HuH-7.5 (cell line): ENCODE data around the gene NME3.
"Not testable (repeated sequence)": the region's sequence is repeated elsewhere in the genome, so short reads cannot be mapped to it uniquely, and the experiment has no call there.

Source experiments
- DNase-seq: peaks from one replicate; pipeline ENCODE4 v3.0.0; 2011; ENCODE audit warnings: low spot score

The NME3 gene

DNA sequence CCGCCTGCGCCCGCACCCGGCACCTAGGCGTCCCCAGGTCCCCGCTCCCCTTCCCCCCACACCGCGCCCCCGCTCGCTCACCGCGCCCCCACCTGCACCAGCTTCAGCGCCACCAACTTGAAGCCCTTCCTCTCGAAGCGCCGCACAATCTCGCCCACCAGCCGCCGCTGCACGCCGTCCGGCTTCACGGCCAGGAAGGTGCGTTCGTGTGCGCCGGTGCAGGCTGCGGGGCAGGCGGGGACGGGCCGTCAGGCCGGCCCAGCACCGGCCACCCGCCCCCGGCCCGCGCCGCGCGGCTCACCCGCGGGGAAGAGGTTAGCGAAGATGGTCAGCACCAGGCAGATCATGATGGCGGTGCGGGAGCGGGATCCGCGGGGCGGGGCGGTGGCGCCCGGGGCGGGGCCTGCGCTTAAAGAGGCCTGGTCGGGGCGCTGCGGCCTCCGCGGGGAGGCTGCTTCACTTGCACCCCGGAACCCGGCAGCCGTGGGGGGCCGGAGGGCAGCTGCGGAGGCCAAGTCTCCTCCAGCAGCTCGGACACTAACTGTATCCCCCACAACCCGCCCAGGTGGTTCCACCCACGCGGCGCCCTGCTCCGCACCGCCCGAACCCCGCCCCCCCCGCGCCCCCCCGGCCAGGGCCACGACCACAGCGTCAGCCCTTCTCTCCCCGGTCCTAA, at the start of gene NME3:
TSS of gene NME3 (minus strand) at position 356 of the 676 bp plus-strand sequence. CDS start at position 347, 9 bp downstream.
- peak; percentile 83 for DNase-seq

DNA sequence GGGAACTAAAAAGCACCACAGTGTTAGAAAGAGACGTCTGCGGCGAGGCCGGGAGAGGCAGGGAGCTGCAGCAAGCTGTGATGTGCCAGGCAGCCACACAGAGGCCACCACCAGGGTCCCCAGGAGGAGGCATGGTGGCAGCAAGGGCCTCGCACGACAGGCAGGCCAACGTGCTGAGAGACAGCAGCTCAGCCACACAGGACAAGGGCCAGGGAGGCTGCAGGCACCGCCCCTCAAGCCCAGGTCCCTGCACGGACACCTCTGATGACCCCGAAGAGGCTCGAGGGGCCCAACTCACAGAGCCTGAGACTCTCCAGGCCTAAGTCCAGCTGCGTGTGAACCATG, 49.6 kb upstream of the NME3 start:
- no peak for DNase-seq

DNA sequence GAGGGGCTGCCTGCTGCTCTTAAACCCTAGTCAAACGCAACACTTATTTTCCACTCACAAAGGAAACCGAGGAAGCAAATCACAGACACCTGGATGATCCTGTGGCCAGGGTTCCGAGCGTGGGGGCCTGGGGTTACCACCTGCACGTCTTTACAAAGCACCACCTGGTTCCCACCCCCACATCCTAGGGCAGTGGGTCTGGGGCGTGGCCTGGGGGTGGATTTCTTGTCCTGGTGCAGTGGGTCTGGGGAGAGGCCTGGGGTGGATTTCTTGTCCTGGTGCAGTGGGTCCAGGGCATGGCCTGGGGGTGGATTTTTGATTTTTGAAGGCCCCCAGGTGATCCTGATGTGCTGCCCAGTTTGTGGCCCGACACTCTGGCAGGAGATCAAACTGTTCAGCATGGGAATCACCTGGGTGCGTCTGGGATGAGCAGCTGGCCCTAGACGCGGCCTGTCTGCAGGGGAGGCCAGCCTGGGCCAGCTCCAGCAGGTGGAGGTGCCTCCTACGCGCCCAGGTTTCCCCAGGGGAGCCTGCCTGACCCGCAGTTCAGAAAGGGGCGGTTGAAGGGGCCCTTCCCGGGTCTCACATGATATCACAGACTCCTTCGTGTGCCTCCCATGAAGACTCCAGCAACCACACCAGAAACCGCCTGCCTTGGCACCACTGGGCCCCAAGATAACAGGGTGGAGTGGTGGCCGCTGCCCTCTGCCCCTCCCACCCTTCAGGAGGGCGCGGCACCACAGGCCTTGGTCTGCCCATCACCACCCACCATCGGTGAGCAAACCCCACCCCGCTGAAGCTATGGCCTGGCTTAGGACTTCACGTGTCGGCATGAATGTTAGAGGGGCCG, 49.0 kb upstream of the NME3 start:
- DNase-seq: no peak

DNA sequence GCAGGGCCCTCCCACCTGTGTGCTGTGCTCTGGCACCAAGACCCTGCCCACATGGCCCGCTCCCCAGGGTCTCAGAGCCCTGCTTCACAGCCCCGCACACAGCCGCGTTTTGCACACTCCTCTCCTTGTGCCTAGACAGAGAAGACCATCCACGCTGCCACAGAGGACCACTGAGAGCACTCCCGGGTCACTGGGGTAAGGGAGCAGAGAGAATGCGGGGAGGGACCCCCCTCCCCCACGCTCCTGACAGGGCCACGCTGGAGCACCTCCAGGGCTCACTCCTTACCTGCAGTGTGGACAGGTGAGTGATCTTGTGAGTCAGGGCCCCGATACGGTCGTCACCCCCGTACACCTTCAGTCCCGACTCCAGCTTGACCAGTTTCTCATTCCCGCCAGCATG, 48.3 kb upstream of the NME3 start:
- DNase-seq: no peak

DNA sequence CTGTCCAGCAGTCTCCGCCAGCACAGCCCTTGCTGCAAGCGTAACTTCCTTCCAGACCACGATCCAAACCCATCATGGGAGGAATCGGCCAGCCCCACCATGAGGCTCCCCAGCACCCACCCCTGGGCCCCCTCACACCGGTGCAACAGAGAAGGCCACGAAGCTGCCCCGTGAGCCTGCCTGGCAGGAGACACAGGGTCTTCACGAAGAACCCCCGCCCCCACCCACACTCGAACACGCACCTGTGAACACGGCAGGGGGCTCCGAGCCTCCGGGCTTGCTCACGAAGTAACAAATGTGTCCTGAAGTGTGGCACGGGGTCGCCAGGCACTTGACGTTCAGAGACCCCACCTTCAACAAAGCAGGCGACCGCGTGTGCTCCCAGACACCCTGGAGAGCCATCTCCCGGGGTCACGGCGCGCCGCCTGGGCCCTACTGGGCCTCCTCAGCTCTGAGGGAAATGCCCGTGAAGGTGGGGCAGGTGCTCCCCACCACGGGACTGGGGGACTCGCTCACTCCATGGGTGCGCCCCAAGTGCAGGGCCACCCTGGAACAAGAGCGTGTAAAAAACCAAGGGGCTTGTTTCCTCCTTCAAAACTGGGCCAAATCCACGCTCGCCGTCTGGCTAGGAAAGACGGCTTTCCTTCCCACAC, 47.7 kb upstream of the NME3 start:
- DNase-seq: no peak

DNA sequence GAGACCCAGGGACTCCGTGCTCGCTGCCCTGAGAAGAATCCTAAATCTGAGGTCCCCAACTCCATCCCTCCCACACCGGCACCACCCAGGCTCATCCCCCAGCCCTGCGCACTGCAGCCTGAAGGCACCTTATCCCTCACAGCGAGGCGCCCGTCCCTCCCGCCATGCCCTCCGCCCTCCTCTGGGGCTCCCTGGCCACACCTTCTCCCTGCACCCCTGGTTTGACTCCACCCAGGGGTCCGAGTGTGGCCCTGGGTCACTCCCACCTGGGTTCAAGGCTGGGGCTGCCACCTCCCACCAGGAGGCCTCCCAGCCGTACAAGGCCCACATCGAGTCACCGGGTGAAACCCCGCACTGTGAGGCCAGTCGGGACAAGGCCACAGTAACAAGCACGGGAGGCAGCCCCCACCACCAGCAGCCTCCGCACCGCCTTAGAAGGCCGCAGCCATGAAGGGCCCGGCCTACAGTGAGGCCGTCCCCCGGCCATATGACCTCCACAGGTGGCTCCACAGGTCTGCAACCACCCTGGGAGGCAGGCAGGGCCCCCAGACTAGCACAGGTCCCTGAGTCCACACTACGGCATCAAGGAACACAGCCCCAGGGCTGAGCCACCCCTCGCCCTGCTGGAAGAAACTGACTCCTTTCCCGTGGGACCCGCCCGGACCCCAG, 47.0 kb upstream of the NME3 start:
- DNase-seq: no peak

DNA sequence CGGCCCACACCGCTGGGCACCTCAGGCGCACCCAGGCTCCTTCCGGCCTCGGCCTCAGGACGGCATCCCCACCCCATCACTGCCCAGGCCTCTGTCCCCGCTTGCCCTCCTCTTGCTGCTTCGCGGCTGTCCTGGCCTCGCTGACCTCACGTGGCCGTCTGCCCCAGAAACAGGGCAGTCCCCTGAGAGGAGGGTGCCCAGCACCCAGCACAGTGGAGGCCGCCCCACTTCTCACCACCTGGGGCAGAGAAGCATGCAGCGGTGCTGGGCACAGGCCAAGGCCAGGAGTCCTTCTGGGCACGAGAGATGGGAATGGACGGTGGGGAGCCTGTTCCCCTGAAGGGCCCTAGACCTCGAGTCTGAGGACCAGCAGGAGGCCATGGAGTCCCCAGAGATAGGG, 46.4 kb upstream of the NME3 start:
- no peak for DNase-seq

DNA sequence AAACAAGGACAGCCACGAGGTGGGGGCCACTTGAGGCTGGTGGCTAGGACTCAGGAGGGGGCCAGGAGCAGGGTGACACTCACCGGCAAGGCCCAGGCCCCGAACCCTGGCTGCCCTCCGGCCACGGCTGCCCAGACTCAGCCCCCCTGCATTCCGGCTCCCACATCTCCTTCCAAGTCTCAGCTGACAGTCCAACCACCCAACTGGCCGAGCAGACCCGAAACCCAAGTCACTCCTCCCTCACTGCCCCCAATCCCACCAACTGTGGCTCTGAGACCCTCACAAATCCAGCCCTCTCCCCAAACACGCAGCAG, 45.9 kb upstream of the NME3 start:
- no peak for DNase-seq

DNA sequence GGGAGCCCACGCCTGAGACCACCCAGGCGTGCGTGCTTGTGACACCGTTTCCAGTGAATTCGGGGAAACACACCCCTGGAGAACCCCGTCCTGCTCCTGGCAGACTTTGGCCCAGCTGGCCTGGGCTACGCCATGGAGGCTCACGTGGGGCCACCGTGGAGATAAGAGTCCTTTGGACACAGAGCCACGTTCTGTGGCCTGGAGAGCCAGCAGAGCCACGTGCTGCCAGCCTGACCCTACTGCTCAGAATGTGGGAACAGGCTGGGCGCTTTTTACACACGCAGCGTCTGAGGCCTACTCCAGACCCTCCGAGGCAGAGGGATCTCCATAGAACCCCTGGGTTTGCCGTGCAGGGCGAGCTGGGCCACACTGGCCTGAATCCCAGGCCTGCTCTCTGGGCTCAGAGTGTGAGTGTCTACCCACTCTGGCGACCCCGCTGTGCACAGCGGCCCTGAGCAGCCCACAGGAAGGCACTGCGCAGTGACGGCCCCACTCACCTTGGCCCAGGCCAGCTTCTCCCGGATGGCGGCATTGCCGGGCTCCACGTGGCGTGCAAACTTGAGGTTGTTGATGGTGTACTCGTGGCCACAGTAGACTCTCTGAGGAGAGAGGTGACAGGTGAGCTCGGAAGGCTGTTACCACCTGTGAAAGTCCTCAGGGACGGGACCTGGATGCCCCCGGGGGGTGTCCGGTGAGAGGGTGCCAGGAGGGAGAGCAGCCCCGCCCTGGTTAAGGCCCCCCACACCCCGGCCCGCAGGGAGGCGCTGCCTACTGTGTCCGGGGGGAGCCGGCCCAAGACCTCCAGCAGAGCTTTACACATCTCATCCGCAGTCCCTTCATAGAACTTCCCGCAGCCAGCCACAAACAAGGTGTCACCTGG, 45.3 kb upstream of the NME3 start:
- no peak for DNase-seq

DNA sequence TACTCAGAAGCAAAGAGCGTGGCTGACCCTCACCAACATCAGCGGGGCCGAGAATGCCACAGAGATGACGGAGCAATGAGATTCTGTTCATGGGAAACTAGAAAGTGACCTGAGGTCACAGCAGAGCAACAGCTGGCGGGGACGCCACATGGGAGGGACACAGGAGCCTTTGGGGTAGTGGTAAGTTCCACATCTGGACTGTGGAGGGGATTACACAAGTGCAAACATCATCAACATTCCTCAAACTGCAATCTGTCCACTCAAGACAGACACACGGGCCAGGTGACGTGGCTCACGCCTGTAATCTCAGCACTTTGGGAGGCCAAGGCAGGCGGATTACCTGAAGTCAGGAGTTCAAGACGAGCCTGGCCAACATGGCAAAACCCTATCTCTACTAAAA, 44.1 kb upstream of the NME3 start:
- DNase-seq: no peak

DNA sequence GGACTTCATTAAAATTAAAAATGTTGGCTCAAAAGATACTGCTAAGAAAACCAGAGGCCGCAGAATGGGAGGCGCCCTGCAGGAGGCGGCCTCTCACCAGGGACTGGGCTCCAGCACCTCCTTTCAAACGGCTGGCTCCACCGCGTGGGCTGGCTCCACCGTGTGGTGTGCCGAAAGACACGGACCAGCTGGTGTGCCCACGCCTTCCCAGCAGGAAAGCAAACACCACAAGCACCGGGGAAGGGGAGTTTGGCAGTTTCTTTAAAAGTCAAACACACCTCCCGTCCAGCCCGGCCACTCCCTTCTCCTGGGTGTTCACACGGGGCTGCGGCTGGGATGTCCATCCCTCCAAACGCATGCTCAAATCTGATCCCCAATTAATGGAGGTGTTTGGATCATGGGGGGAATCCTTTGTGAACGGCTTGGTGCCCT, 41.4 kb upstream of the NME3 start:
- peak; percentile 63 for DNase-seq

DNA sequence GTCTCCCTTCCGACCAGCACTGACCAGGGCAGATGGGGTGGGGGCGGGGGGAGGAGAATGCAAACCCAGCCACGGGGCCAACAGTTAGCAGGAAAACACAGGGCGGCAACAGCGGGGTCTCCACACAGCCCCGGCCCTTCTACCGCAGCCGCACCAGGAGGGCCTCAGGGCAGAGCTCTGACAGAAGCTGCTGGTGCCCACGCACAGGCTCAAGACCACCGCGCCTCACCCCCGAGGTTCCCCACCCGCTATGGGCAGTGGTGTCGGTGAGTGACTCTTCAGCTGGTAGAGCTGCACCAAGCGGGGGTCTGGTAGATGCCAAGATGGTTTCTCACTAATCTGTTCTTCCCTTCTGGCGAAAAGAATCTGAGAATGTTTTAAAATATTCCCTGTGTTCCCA, 39.2 kb upstream of the NME3 start:
- no peak for DNase-seq

DNA sequence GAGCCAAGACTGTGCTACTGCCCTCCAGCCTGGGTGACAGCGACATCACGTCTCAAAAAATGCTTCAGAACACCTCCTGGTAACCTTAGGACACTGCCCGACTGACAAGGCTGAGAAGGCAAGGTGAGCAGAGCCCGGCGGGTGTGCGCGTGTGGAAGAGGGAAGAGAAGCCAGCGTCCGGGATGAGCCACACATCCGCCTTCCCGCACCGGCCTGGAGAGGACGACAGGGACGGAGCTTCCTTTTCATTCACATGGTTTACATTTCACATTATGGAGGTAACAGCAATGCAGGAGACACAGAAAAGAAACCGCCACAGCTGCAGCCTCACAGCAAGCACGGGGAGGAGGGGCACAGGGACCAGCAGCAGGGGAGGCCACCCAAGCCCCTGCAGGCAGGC, 38.8 kb upstream of the NME3 start:
- DNase-seq: no peak

DNA sequence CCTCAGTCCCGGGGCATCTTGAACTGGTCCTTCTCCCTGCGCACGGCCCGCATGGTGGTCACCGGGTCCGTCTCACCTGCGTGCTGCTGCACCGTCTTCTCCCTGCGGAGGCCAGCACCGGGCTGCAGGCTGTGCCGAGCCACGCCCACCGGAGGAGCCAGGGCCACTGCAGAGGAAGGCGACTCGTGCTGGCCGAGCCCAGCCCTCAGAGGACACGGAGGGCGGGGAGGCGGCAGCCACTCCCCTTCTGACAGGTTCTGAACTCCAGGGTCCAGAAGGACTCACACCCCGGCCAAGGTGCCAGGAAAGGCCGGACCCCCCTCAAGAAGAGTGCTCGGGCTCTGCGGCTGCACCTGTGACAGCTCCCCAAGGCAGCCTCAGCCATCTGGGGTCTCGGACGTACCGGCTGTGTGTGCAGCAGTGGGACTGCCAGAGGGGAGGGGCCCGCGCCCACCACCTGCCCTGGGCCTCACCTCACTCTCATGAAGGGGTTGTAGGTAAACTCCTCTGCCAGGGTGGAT, 38.0 kb upstream of the NME3 start:
- no peak for DNase-seq

DNA sequence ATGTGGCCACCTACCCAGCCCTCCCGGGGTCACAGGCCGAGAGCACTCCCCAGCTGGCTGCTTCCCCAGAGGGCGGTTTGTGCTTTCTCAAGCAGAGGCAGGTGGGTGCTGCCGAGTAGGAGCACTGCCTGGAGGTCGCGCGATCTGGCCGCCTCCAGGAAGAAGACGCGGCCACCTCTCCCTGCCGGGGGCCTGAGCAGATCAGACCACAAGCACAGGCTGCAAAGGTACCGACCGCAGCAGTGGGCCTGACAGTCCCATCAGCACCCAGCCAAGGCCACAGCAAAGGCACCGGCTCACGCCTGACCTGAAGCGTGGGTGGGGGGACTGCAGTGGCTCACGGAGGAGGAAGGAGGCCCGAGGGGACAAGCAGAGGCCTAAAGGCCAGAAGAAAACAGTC, 37.3 kb upstream of the NME3 start:
- DNase-seq: no peak

DNA sequence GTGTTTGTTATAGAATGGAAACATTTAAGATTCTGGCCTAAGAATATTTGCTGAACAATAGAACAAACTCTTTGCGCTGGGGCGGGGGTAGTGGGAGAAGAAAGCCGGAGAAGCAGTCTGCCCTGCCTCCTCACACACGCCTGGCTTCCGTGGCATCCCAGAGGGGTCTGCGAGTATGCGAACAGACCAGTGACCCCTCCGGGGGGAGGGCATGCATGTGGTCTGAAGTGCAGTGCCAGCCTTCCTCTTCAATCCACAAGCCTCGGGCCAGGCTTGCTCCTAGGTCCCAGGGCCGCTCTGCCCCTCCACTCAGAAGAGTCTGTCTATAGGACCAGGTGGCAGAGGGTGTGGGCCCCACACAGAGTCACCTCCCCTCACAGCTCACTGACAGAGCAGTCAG, 36.3 kb upstream of the NME3 start:
- no peak for DNase-seq

DNA sequence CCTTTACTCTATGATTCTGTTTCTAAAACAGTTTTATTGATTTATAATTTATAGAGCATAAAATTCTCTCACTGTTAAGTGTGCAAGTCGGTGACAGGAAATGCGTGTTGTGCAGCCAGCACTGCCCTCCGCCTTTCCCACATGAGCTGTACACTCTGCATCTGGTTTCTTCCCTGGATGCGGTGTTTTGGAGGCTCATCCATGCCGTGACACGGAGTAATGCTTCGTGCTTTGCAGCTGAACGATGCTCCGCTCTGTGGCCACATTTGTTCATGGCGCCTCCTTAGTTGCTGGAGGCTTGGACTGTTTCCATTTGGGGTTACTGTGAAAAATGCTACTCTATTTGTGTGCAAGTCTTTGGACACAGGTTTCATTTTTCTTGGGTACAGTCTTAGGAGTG, 29.4 kb upstream of the NME3 start:
- DNase-seq: no peak

DNA sequence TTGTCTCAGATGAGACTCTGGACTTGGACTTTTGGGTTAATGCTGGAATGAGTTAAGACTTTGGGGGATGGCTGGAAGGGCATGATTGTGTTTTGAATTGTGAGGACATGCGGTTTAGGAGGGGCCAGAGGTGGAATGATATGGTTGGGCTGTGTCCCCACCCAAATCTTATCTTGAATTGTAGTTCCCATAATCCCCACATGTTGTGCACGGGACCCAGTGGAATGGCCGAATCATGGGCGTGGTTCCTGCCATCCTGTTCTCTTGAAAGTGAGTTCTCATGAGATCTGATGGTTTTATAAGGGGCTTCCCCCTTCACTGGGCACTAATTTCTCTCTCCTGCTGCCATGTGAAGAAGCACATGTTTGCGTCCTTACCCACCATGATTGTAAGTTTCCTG, 27.9 kb upstream of the NME3 start:
- not testable (repeated sequence) for DNase-seq

DNA sequence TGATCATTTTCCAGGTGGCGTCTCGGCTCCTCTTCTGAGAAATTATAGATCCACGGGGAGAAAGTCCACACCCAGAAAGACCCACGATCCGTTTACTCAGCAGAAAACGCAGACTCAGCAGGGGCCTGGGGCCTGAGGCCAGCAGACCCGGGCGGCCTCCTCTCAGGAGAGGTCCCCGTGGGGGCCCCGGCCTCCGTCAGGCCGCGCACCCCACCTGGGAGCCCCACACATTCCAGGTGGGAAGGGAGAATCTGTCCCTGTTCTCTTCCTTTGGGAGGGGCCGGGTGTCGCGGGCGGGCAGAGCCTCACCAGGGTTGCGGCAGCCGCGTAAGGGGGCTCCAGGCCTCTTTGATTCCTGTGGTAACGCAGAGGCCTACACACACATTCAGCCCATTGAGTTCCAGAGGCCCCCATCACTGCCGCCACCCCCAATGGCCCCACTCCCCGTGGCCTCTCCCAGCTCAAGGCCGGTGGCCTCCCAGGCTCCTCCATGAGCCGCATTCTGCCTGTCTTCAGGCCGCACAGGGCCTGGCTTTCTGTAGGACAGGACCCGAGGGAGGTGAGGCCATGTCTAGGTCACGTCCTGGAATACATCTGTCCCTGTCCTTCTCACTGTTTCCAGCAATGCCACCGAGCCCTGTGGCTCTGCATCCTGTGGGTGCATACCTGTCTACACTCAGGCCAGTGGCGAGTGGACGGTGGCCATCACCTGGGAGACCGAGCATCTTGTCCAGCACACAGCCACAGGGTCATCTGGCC, 23.7 kb upstream of the NME3 start:
- DNase-seq: no peak

DNA sequence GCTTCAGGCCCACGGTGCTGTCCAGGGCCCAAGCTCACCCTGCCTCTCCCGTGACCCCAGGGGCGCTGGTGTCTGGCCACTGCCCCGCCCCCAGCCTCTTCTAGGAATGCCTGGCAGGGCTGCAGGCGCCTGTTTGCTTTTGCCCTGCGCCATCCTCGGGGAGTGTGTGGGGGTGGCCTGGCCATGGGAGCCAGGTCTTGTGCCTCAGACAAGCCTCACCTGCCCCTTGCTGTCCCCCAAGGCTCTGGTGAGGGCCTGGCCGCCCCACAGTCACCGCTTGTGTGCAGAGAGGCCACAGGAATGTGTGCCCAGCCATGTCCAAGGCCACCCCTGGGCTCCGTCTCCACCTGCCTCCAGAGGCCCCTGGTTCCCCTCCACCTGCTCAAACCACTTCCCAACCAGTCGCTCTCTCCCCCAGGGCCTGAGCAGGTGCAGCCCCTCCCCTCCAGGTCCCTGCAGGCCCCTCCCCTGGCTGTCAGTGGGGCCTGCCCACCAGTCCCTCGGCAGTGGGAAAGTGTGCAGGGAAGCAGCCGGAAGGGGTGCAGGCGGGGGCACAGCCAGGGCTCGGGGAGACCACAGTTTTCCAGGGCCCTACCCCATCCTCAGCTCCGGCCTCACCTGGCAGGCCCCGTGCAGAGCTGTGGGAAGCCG, 23.0 kb upstream of the NME3 start:
- no peak for DNase-seq
